ENCODE data around the gene NAALADL1.

NAALADL1 gene

DNA sequence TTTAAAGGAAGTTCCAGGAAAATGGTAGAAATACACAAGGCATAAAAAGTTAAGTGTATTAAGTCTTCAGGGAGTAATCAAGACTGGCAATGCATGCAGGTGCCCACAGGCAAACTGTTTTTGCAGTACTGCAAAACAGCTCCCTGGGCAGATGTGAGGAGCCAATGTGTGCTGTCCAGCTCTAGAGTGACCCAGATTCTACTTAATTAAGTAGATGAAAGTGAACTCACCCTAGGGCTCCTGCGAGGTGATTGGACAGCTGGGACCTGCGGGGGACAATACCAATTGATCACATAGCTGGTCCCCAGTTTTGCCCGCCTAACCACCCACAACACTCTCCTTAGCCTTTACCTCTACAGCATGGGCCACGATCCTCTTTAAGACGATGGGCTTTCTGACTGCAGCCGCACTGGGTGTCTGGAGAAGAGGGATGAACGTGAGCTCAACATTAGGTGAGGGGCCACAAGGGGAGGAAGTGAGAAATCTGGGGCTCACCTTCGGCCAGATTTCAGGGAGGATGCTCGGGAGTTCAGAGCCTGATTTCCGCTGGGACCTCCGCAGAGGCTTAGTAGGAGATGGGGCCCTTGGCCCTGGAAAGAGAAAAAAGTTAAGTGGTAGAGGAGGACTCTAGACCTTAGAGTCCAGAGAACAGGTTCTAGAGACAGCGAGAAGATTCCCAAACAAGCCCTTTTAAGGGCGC, 24.9 kb upstream of the NAALADL1 start:
- DNase-seq (ENCODE audit: low spot score) = no peak

DNA sequence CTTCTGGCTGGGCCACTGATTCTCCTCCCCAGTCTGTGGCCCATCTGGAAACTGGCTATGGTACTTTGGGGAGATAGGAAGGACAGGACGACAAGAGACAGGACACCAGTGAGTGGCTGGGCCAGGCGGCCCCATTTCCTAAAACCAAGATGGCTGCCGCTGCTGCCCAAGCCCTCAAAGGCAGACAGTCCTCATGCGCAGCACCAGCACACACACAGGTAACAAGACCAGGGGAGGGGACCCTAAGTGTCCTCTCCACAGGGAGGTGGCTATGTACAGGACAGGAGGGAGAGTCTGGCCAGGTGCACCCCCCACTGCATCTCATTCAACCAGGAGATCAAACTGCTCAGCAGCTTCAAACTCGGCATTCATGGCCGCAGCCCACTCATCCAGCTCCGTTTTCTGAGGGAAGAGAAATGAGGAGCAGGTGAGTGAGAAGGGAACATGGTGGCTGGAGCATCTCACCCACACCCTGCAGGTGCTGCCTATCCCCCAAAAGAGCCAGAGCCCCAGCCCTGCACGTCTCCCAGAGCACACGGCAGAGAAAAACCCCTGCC, 20.5 kb upstream of the NAALADL1 start:
- no peak for DNase-seq (ENCODE audit: low spot score)

DNA sequence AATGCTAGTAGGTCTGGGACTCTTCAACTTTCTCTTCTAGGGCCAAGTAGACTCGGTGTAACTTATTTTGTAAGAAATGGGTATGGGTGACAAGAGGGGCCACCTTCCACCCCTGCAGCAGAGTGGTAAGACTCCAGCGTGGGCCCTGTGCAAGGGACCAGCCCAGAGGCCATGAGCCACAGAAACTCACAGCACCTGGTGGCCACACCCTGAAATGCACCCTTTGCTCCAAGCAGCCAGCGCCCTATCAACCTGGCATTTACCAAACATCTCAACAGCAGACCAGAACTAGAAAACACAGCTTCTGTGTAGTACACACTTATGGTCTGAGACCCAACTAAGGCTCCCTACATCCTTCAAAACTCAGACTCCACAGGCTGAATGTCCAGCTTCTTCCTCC, 19.8 kb upstream of the NAALADL1 start:
- DNase-seq (ENCODE audit: low spot score) = peak; percentile 81

DNA sequence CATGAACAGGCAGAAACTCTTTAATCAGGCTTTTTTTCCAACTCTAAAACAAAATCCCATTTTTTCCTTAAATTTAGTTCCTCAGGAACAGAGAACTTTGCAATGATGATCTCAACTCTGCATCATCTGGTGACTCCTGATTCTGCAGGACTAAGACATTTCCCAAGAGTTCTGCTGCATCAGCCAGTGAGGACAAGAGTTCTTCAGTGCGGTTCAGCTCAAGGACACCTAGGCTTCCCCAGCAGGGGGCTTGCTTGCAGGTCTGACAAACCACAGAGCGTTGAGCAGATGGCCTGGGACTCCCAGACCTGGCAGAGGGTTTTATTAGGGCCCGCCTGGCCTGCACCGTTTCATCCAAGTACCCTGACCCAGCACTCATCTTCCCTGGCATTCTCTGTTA, 19.1 kb upstream of the NAALADL1 start:
- no peak for DNase-seq (ENCODE audit: low spot score)

DNA sequence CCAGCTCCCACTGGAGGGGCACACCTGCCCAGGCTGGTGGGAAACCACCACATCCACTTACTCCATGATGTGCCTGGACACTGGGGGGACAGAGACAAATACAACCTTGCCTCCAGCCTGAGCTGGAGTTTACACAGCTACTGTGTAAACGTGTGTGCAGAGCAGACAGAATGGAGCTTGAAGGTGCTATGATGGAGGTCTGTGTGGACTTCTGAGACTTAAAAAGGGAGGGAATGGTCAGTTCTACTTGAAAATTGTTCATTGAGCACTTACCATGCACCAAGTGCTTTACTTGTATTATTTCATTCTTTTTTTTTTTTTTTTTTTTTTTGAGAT, 14.2 kb upstream of the NAALADL1 start:
- DNase-seq (ENCODE audit: low spot score) = no peak

DNA sequence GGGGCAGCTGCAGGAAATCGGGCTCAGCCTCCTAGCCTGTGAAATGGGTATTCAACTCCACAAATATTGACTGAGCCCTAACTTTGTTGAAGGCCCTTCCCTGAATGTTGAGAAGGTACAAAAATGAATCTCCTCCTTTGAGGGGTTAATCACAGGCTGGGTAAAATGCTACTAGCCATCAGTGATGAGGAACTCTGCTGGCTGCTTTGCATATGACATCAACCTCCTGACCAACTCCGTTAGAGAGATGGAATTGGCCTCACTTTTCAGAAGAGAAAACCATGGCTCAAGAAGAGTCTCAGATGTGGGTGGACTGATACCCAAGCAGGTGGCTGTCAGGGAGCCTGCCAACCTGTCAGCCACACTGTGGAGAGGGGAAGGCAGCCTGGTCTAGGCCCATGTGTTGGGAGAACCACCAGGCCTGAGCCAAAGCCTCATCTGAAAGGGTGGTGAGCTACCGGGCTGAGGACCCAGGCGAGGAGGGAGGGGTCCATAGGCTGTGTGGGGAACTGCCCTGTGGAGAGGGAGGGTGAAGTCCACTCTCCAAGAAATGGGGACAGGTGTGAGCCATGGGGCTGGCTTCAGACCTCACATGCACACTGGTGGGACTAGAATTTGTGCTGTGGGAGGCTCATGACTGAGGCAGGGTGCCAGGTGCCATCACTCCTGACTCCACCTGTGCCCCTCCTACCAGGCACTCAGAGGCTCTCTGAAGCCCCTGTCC, 13.7 kb upstream of the NAALADL1 start:
- DNase-seq (ENCODE audit: low spot score) = no peak

DNA sequence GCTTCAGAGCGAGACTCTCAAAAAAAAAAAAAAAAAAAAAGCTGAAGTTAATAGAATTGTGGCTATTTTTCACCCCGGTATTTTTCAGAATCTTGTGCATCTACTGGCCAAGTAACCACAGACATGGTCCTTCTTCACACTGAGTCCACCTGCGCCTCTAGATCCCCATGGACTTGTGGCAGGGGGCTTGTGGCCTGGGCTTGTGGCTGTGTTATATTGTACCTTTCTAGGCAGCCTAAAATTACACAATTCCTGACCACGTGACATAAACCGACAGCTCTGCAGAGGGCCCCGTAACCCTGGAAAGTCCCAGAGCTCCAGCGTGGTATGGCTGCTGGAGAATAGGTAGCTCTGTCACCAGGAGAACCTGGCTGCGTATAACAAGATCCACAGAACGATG, 10.9 kb upstream of the NAALADL1 start:
- no peak for DNase-seq (ENCODE audit: low spot score)

DNA sequence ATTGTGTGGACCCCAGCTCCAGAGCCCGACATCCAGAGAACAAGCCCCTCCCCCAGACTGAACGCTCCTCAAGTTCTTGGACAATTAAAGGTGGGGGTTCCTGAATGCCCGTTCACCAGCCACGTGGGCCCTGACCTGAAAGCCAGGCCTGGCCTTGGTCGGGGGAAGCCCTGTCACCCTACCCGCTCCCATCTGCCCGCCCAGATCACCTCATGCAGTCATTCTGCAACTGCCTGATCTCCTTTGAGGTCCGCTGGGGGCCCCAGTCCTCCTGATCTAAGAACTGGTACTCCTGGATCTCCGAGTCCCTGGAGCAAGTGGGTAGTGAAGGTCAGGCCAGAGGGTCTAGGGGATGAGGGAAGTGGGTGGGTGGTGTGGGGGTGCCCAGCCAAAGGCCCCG, 9.1 kb upstream of the NAALADL1 start:
- DNase-seq (ENCODE audit: low spot score) = no peak

DNA sequence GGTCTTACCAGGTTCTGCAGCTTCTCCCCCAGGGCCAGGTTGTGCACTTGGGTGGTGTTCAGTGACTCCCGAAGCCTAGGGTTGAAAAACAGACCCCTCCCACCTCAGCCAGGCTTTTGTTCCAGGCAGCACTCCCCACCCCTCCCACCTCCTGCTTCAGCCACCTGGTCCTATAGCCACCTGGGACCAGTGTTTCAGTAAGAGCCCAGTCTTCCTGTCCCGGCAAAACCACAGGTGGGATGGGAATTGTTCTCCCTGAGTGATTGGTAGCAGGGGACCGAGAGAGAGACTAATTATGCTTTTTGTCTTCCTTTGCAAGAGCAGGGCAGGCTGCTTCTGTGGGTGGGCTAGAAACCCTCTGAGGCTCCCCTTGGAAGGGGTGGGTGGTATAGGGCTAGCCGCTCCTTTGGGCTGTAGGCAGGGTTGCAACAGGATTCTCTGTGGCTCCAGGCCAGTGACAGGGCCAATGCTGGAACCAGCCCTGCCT, 8.5 kb upstream of the NAALADL1 start:
- DNase-seq (ENCODE audit: low spot score) = no peak

DNA sequence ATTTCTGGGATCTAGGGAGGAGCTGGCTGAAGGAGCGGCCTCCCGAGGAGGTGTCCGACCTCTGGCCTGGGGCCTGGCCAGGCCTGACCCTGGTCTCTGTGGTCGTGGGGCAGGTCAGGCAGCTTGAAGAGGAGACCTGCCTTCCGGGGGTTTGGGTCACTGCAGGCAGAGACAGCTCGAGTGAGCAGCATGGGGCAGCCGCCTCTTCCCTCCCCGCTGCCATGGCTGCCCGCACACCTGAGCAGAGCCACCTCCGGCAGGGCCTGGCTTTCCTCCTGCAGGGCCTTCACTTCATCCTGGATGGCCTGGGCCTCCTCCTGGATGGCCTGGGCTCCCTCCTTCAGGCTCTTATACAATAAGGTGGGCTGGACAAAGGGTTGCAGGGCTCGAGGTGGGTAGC, 8.0 kb upstream of the NAALADL1 start:
- DNase-seq (ENCODE audit: low spot score) = no peak

DNA sequence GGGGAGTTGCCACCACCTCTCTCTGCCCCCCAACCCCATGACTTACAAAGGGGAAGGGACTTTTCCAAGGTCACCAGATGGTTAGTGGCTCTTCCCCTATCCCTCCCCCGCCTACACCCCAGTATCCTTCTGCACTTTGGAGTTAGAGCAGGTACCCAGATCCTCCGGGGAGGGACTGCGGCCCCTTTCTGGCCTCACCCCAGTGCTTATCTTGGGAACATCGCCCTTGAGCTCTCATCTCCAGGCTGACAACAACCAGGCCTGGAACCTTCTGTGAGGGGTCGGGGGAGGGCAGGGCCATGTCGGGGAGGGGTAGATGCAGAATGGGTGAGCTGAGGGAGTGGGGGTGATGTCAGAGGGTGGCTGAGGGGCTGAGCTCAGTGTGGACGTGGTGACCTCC, 7.5 kb upstream of the NAALADL1 start:
- DNase-seq (ENCODE audit: low spot score) = no peak

DNA sequence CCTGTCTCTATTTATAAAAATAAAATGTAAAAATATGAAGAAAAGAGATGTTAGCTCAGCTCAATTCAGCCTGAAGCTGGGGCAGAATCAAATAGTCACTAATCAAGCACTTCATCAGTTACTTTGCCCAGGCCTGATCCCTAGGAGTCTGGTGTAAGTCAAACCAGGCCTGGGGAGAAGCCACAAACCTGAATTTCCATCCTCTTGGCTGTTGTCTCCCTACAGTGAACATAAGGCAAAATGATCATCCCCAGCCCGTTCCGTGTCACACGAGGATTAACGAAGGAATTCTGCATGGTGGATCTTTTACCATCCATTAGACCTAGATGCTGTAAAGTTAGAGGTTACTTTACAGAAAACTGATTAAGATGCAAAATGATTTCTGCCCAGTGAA, 6.5 kb upstream of the NAALADL1 start:
- no peak for DNase-seq (ENCODE audit: low spot score)

DNA sequence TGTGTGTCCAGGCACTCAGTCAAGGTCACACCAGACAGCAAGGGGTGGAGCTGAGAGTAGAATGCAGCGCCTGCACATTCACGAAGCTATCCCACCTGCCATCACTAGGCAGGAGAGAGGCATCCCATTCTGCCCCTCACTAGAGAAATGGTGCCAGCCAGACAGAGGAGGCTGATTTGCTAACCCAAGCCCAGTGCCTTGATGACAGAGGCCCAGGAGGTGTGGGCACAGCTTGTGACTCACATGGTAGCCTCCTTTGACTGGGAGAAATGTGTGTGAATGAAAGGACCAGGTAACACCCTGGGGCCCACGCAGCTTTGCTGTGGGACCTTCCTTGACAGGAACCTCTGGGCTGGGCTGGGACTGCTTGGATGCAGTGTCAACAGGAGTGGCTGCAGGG, 5.2 kb upstream of the NAALADL1 start:
- no peak for DNase-seq (ENCODE audit: low spot score)

DNA sequence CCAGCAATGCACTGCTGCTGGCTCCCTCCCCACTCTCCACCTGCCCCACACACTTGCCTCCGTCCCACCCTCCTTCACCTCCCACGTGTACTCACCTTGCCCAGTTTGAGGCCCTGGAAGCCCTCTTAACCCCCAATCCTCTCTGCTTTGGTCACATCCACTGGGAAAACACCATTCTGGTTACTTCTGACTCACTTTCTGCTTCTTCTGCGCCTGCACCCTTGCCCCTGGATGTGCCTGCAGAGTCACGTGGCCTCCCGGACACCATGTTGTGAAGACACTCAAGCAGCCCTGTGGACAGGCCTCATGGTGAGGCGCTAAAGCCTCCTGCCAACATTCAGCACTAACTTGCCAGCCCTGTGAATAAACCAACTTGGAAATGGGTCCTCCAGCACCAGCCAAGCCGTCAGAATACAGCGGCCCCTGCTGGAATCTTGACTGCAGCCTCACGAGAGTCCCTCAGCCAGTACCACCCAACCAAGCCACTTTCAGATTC, 2.6 kb upstream of the NAALADL1 start:
- DNase-seq (ENCODE audit: low spot score) = no peak

DNA sequence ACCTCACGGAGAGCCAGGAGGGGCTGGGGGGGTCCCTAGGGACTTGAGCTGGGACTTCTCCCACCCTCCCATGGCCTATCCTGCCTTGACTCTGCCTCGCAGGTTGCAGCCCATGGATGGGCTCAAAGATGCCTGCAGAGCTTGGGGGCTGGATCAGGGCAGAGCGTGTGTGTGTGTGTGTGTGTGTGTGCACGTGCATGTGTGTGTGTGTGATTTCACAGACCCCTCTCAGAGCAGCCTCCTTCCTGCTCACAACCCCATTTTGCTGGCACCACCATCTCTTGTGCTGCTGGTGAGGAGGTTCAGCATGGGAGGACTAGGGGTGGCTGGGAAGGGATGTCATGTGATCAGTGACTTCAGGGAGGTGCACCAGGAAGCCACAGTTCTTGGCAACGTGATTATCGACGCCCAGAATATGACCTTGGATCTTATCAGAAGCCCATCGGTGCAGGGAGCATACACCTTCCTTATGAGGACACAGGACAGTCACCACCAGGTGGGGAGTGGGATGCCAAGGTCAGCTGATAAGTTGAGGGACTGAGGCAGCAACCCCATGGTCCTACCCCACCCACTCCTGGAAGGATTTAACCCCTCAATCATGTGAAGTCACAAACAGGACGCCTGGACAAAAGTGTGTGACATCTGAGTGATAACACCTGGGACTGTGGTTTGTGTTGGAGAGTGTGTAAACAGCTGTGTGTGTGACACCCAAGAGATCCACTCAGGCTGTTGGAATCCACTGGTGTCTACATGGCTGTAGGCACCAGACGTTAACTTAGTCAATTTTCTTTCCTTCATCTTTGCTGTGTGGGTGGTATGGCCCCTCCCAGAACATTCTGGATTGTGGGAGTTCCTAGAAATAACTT, 1.8 kb upstream of the NAALADL1 start:
- DNase-seq (ENCODE audit: low spot score) = no peak

DNA sequence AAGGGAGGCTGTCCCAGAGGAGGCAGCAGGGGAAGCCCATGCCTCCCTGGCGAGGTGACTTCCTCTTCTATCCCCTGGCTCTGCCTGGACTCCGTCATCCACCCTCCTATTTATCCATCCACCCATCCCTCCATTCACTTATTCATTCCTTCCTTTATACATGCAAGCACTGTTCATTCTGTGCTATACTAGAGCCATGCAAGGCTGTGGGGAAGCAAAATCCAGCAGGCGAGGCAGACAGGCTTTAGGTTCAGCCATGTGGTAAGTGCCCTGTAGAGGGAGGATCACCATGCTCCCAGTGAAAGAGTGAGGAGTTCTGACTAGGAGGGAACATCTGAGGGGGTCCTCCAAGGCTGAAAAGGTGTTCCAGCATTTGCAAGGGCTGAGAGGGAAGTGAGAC, 1.2 kb upstream of the NAALADL1 start:
- no peak for DNase-seq (ENCODE audit: low spot score)

DNA sequence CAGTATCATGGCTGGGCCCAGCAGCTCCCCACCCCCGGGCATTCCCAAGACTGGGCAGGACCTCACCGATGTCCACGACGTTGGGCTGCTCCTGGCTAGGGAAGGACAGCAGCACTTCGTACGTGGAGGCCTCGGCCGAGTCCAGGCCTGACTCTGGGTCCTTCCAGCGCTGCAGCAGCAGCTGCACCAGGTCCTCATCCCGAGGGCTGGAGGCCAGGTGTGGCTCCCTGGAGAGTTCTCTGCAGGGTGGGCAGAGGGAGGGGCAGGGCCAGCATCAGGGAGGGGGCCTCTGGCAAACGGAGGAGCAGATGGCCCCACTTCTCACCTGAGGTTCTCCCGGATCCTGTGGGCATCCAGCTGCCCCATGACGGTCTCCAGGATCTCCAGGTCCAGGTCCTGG, 341 bp downstream of the NAALADL1 start:
- DNase-seq (ENCODE audit: low spot score) = no peak

DNA sequence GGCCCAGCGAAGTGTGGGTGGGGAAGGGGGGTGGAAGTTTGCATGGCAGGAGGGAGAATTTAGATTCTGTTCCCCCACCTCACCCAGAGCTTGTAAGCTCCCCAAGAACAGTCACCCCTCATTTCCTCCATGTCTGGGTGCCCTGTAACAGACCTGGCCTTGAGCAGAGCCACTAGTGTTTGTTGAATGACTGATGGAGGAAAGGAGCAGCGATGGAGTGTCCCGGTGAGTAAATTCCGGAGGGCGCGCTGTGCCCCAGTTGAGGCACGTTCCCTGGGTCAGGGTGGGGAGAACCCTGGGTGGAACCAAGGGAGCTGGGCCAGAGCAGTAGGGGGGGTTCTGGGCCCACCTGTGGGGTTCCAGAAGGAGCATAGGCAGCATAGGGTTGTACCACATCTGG, 827 bp downstream of the NAALADL1 start:
- no peak for DNase-seq (ENCODE audit: low spot score)

DNA sequence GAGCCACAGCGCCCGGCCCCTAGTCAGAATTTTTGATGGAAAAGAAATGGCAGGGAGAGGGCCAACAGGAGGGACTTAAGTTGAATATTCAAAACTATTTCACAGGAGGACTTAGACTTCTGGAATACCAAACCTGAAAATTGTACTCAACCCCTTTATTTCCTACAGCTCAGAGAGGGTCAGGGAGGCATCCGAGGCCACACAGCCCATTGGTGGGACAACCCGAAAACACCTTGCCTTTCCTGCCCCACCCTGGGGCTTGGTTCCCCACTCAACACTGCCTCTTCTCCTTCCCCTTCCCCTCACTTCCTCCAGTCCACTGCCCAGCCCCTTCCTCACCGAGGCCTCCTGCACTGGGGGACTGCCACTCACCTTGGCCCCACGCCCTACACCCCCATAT, 1.4 kb downstream of the NAALADL1 start:
- no peak for DNase-seq (ENCODE audit: low spot score)

DNA sequence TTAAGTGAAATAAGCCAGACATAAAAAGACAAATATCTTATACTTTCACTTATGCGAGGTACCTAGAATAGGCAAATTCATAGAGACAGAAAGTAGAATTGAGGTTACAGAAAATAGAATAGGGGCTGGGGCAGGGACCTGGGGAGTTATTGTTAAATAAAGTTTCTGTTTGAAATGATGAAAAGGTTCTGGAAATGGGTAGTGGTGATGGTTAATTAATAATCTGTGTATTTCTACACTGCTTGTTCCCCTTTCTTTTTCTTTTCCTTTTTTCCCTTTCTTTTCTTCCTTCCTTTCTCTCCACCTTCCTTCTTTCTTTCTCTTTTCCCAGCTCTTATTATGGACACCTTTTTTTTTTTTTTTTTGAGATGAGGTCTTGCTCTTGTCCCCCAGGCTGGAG, 2.8 kb downstream of the NAALADL1 start:
- DNase-seq (ENCODE audit: low spot score) = no peak

DNA sequence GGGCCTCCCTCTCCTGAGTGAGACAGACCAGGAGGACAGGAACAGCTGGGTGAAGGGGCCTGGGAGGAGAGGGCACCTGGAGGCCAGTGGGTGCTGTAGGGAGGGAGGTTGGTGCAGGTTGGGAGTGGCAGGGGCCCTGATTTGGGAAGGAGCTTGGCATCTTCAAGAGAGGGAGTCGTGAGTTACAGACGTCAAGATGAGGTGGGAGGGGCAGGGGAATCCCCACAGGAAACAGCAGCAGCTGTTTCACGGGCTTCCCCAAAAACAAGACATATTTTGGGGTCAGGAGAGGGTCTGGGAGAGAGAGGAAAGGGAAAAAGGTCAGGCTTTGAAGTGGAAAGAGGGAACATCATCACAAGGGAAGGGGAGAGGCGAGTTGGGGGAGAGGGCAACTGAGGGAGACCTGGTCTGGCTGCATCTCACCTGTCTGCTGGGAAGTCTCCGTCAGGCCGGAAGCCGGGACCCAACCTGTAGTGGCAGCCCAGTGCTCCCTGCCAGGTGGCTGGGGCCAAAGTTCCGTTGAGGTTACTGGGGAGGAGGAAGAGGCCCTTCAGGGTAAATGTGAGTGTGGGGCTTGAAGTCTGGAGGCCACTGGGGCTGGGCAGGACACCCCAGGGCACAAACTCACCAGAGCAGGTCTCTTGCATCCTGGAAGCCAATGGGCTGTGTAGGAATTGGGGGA, 4.4 kb downstream of the NAALADL1 start:
- peak; percentile 7 for DNase-seq (ENCODE audit: low spot score)

DNA sequence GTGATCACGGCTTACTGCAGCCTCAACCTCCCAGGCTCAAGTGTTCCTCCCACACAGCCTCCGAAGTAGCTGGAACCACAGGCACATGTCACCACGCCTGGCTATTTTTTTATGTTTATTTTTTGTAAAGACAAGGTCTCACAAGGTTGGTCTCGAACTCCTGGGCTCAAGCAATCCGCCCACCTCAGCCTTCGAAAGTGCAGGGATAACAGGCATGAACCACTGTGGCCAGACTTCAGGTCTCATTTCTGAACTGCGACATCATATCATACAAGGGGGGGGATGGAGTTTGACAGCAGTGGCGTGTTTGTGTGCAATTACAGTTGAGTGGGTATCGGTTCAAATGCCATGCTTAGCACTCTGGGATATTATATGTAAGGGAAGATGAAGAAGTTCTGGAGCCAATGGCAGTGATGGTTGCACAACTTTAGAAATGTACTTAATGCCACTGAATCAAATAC, 6.9 kb downstream of the NAALADL1 start:
- no peak for DNase-seq (ENCODE audit: low spot score)

All from CD4-positive, alpha-beta T cell treated with Interleukin-2 at 100 ng/mL for 4 hours (primary cell).